Natural killer cell (primary cell): ENCODE measurements around the gene NSRP1. TPM values are rescaled to one million over a fixed set of nuclear protein-coding genes. Genes with fewer than 3 reads are reported as not detected.

Source experiments
- ATAC-seq, 3 donors: fragments of 150-1000 bp in 2 of 3; fragments of 200-7000 bp in 1 of 3; cut with Tn5 transposase; 1 replicate in 1 of 3; 2 replicates in 2 of 3; pipeline ENCODE4 v1.10.0; 2021; ENCODE audit warnings: mild to moderate bottlenecking in 2 of 3, moderate library complexity in 2 of 3
- DNase-seq, 2 donors: peaks; one replicate each; pipeline versions ENCODE4 v3.0.0 to v3.0.0-alpha.2; 2013 to 2021; ENCODE audit warnings: mixed read lengths in 1 of 2
- H3K27ac ChIP-seq: one replicate; pipeline ENCODE4 v1.5.1; 2013; ENCODE audit warnings: mild to moderate bottlenecking, low read length
- H3K27me3 ChIP-seq: one replicate; pipeline ENCODE4 v1.6.1; 2013; ENCODE audit warnings: low read length; ENCODE audit not compliant: control insufficient read depth, insufficient read depth
- H3K36me3 ChIP-seq: one replicate; pipeline ENCODE4 v1.6.1; 2013; ENCODE audit warnings: low read length; ENCODE audit not compliant: control insufficient read depth, insufficient read depth
- H3K4me1 ChIP-seq: one replicate; pipeline ENCODE4 v1.6.1; 2013; ENCODE audit warnings: low read length; ENCODE audit not compliant: control insufficient read depth, insufficient read depth
- H3K4me3 ChIP-seq: one replicate; pipeline ENCODE4 v1.5.1; 2013; ENCODE audit warnings: low read length
- H3K9me3 ChIP-seq: one replicate; pipeline ENCODE4 v1.6.1; 2013; ENCODE audit warnings: low read length; ENCODE audit not compliant: control insufficient read depth, insufficient read depth
- H3K27ac Mint-ChIP-seq, 2 donors: one replicate each; pipeline ENCODE4 v1.8.0; 2022; ENCODE audit warnings: mild to moderate bottlenecking in 2 of 2, mixed read lengths in 2 of 2, moderate library complexity in 1 of 2
- H3K27me3 Mint-ChIP-seq, 2 donors: one replicate each; pipeline ENCODE4 v1.8.0; 2022; ENCODE audit warnings: low read depth in 2 of 2, mixed read lengths in 2 of 2
- H3K36me3 Mint-ChIP-seq: one replicate; pipeline ENCODE4 v1.8.0; 2022; ENCODE audit warnings: mixed read lengths
- H3K4me1 Mint-ChIP-seq, 2 donors: one replicate each; pipeline ENCODE4 v1.8.0; 2022; ENCODE audit warnings: mixed read lengths in 2 of 2
- H3K4me3 Mint-ChIP-seq: one replicate; pipeline ENCODE4 v1.8.0; 2022; ENCODE audit warnings: mild to moderate bottlenecking, moderate library complexity, mixed read lengths
- H3K9me3 Mint-ChIP-seq, 2 donors: one replicate each; pipeline ENCODE4 v1.8.0; 2022; ENCODE audit warnings: mixed read lengths in 2 of 2
- WGBS: methylation state at CpG from one replicate; pipeline ENCODE4 v1.1.7; 2013; ENCODE audit warnings: missing lambda C conversion rate; ENCODE audit not compliant: insufficient coverage; 5-methylcytosine and 5-hydroxymethylcytosine counted together
- intact Hi-C: fragments of 100-400 bp; cut with micrococcal nuclease; formaldehyde crosslinking; loops from one replicate; pipeline ENCODE4 v1.14.2; 2022
- total RNA-seq, 4 donors: library from RNA; stranded (reverse); fragments of 120-200 nt in 1 of 4; gene quantifications; one replicate each; pipeline versions ENCODE4 v1.2.3 to v1.2.4, GENCODE V29; 2013 to 2022
- TF ChIP-seq, protein P1 (sequence below): fragments of 200-600 bp; IDR thresholded peaks from one replicate; pipeline ENCODE4 v1.8.0; 2022; ENCODE audit warnings: antibody characterized with exemption

NSRP1 gene
- total RNA-seq, 3 donors from 2014 or later (not counting 1 experiment from before 2014, with no cell fraction given): 27.0 to 33.7 (median 29.7) TPM

DNA sequence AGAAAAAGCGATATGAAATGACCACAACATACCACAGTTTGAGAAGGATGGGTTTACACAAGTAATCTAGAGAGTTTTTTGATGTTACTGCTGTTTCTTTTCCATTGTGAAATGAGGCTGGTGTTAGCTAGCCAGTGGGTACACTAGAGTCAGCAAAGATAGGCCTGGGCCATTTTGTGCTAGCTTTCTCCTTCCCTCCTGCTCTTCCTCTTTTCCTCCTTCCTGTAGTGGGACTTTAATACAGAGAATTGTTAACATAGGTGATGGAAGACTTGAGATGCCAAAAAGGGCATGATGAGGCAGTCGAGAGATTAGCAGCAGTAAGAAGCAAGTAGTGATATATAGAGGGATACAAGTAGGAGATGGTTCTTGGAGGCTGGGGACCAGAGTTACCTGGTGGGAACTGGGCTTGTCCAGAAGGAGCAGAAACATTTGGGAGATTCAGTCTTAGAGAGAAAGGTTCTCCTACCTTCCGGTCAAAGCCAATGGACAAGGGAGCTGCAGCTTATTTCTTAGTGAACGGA is 7.7 kb downstream of the NSRP1 start:
- H3K27me3 ChIP-seq: no peaks in the 10 kb centered on the region
- no peak for ATAC-seq
- no peak overlapping the region for H3K4me3 ChIP-seq
- no peaks in the 10 kb centered on the region for H3K9me3 ChIP-seq
- peaks cover 17% of the 10 kb centered on the region for H3K36me3 ChIP-seq
- H3K4me1 ChIP-seq: peaks cover 8% of the 10 kb centered on the region
- Mint-ChIP-seq H3K4me1 (peaks cover 26 to 31% of the 10 kb centered on the region in 2 donors), H3K4me3 (no peak overlapping the region), H3K27ac (no peak overlapping the region), H3K36me3 (no peaks in the 10 kb centered on the region), H3K9me3 (no peaks in the 10 kb centered on the region), H3K27me3 (no peaks in the 10 kb centered on the region)
- no peak for DNase-seq
- intact Hi-C loops: loop anchor here (2.0 kb wide), 1 partner anchor 20 kb away; no protein-coding TSS in a partner anchor
- 100% methylated on average over 3 of the region's 4 CpGs for WGBS
- TF ChIP-seq, protein P1, sequence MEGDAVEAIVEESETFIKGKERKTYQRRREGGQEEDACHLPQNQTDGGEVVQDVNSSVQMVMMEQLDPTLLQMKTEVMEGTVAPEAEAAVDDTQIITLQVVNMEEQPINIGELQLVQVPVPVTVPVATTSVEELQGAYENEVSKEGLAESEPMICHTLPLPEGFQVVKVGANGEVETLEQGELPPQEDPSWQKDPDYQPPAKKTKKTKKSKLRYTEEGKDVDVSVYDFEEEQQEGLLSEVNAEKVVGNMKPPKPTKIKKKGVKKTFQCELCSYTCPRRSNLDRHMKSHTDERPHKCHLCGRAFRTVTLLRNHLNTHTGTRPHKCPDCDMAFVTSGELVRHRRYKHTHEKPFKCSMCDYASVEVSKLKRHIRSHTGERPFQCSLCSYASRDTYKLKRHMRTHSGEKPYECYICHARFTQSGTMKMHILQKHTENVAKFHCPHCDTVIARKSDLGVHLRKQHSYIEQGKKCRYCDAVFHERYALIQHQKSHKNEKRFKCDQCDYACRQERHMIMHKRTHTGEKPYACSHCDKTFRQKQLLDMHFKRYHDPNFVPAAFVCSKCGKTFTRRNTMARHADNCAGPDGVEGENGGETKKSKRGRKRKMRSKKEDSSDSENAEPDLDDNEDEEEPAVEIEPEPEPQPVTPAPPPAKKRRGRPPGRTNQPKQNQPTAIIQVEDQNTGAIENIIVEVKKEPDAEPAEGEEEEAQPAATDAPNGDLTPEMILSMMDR: no peak
- H3K27ac ChIP-seq: no peak overlapping the region

DNA sequence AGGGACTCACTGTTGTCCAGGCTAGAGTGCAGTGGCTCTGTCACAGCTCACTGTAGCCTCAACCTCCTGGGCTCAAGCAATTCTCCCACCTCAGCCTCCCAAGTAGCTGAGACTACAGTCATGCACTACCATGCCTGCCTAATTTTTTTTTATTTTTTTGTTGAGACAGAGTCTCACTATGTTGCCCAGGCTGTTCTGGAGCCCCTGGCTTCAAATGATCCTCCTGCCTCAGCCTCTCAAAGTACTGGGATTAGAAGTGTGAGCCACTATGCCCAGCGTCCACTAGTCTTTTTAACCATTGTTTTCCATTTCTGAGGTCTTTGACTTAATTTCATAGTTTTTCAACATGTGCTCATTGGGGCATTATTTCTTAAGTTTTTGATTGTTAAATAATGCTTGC is 13.5 kb downstream of the NSRP1 start:
- Mint-ChIP-seq H3K4me3 (no peak overlapping the region), H3K9me3 (no peaks in the 10 kb centered on the region), H3K27ac (peak overlapping the region; percentile 22 to 50), H3K36me3 (no peaks in the 10 kb centered on the region), H3K27me3 (no peaks in the 10 kb centered on the region), H3K4me1 (peaks cover 0 to 8% of the 10 kb centered on the region in 2 donors)
- TF ChIP-seq, protein P1: no peak
- Histone ChIP-seq H3K27me3 (no peaks in the 10 kb centered on the region), H3K4me1 (no peaks in the 10 kb centered on the region), H3K9me3 (no peaks in the 10 kb centered on the region), H3K36me3 (peaks cover 24% of the 10 kb centered on the region), H3K4me3 (no peak overlapping the region), H3K27ac (no peak overlapping the region)
- ATAC-seq: no peak
- no peak for DNase-seq
- intact Hi-C loops: no loop called here
- WGBS: 100% methylated on average over 1 of the region's 1 CpG

DNA sequence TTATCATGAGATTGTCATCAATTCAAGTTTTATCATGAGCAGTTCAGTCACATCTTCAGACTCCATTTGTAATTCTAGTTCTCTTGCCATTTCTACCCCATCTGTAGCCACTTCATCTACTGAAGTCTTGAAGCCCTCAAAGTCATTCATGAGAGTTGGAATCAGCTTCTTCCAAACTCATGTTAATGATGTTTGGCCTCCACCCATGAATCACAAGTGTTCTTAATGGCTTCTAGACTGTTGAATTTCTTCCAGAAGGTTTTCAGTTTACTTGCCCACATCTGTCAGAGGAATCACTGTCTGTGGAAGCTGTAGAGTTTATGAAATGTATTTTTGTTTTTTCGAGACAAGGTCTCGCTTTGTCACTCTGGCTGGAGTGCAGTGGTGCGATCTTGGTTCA is 16.0 kb downstream of the NSRP1 start:
- intact Hi-C loops: no loop called here
- H3K27me3 ChIP-seq: no peaks in the 10 kb centered on the region
- Mint-ChIP-seq H3K27ac (peak overlapping the region in 1 of 2 donors; percentile 60), H3K36me3 (no peaks in the 10 kb centered on the region), H3K4me1 (peaks cover 0 to under 1% of the 10 kb centered on the region in 2 donors), H3K4me3 (no peak overlapping the region), H3K9me3 (no peaks in the 10 kb centered on the region), H3K27me3 (no peaks in the 10 kb centered on the region)
- no peak overlapping the region for H3K27ac ChIP-seq
- H3K36me3 ChIP-seq: peaks cover 24% of the 10 kb centered on the region
- no peak overlapping the region for H3K4me3 ChIP-seq
- 100% methylated on average over 3 of the region's 3 CpGs for WGBS
- TF ChIP-seq, protein P1: no peak
- DNase-seq (no peak), ATAC-seq (no peak)
- H3K4me1 ChIP-seq: no peaks in the 10 kb centered on the region
- H3K9me3 ChIP-seq: no peaks in the 10 kb centered on the region

DNA sequence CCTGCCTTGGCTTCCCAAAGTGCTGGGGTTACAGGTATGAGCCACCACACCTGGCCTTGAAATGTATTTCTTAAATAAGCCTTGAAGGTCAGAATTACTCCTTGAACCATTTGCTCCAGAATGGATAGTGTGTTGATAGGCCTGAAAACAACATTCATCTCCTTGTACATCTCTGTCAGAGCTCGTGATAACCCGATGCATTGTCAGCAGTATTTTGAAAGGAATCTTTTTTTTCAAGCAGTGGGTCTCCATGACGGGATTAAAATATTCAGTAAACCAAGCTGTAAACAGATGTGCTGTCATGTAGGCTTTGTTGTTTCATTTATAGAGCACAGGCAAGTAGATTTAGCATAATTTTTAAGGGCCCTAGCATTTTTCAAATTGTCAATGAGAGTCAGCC is 16.6 kb downstream of the NSRP1 start:
- Mint-ChIP-seq H3K36me3 (no peaks in the 10 kb centered on the region), H3K4me3 (no peak overlapping the region), H3K4me1 (peaks cover 5 to 6% of the 10 kb centered on the region in 2 donors), H3K9me3 (no peaks in the 10 kb centered on the region), H3K27me3 (no peaks in the 10 kb centered on the region), H3K27ac (no peak overlapping the region)
- DNase-seq (no peak), ATAC-seq (no peak)
- Histone ChIP-seq H3K27me3 (no peaks in the 10 kb centered on the region), H3K4me1 (no peaks in the 10 kb centered on the region), H3K27ac (no peak overlapping the region), H3K4me3 (no peak overlapping the region), H3K36me3 (peaks cover 24% of the 10 kb centered on the region), H3K9me3 (no peaks in the 10 kb centered on the region)
- TF ChIP-seq, protein P1: no peak
- intact Hi-C loops: no loop called here
- WGBS: 100% methylated on average over 3 of the region's 3 CpGs
